CD1c-positive myeloid dendritic cell (primary cell): Measurements from ENCODE around the gene GPR26.

Experiments
- DNase-seq: peaks from one replicate; pipeline ENCODE4 v3.0.0-alpha.2; 2016; ENCODE audit errors: extremely low spot score

The GPR26 gene, protein sequence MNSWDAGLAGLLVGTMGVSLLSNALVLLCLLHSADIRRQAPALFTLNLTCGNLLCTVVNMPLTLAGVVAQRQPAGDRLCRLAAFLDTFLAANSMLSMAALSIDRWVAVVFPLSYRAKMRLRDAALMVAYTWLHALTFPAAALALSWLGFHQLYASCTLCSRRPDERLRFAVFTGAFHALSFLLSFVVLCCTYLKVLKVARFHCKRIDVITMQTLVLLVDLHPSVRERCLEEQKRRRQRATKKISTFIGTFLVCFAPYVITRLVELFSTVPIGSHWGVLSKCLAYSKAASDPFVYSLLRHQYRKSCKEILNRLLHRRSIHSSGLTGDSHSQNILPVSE

DNA sequence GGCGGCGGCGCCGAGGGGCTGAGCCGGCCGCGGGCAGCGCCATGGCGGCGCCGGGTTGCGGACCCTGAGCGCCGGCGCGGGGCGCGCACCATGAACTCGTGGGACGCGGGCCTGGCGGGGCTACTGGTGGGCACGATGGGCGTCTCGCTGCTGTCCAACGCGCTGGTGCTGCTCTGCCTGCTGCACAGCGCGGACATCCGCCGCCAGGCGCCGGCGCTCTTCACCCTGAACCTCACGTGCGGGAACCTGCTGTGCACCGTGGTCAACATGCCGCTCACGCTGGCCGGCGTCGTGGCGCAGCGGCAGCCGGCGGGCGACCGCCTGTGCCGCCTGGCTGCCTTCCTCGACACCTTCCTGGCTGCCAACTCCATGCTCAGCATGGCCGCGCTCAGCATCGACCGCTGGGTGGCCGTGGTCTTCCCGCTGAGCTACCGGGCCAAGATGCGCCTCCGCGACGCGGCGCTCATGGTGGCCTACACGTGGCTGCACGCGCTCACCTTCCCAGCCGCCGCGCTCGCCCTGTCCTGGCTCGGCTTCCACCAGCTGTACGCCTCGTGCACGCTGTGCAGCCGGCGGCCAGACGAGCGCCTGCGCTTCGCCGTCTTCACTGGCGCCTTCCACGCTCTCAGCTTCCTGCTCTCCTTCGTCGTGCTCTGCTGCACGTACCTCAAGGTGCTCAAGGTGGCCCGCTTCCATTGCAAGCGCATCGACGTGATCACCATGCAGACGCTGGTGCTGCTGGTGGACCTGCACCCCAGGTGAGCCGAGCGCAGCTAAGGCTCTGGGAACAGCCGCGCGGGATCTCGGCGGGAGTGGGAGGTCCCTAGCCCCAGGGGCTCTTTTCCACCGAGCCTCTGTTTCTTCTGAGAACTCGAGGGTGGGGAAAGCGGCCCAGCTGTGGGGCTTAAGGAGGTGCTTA is at the start of gene GPR26:
Gene GPR26 (plus strand): TSS at position 38 of the 919 bp plus-strand sequence. CDS start 53 bp downstream, at position 91.
- DNase-seq, result no peak

- no peak for DNase-seq
These were observed 47.9 kb upstream of the GPR26 start for GRCh38 chr10:123618224-123618623.

GRCh38 chr10:123619067-123619855 is 46.9 kb upstream of the GPR26 start:
- DNase-seq, result no peak

- no peak for DNase-seq
These were observed 45.5 kb upstream of the GPR26 start for GRCh38 chr10:123620621-123621020.

DNA sequence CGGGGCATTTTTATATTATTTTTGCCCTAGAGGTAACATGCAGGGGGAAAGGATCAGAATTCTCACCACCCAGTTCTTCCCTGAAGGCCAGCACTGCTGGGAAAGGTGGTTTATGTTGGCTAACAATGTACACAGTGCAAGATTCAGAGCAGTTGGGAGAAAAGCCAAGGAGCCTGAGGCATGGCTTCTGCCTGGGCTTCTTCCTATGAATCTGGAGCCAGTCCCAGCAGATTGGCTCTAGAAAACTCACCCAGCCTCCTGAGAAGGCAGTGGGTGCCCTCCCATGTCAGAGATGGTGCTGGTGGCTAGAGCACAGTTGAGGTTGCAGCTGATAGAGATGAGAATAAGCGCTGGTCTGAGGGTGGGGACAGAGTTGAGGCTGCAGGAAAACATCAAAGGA is 44.7 kb upstream of the GPR26 start:
- DNase-seq, result no peak

- DNase-seq, result no peak
These were observed 44.2 kb upstream of the GPR26 start for GRCh38 chr10:123621916-123622315.

DNA sequence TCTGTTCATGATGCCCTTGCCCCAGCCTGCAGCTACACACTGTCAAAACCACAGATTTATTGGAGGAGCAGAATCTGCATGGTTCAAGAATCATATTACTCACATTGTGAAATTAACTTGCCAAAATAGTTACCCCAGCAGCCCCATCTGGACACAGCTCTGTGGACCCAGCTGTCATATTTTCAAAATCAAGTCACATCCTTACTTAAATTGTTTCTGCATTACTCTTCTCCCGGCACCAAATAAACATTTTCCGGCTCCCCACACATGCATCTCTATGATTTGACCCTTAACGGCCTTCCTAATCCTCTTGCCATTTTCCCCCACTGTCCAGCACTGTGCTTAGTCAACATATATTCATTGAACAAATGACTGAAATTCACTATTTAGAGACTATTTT is 43.8 kb upstream of the GPR26 start:
- DNase-seq, result no peak

DNA sequence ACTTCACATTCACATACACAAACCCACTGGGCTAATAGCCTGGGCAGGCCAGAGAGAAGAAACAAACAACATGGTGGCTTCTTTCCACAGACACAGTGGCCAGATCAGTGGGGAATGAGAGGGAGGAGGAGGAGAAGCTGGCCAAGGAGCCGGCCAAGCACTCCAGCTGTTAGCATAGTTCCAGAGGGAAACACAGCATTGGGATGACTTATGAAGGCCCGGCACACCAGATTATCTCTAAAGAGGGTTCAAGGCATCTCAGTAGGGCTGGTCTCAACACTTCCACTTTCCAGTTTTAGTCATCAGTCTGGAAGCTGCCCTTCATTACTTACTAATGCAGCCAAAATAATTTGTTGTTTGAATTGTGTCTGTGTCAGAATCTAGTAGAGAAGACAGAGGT is 42.1 kb upstream of the GPR26 start:
- DNase-seq, result no peak

DNA sequence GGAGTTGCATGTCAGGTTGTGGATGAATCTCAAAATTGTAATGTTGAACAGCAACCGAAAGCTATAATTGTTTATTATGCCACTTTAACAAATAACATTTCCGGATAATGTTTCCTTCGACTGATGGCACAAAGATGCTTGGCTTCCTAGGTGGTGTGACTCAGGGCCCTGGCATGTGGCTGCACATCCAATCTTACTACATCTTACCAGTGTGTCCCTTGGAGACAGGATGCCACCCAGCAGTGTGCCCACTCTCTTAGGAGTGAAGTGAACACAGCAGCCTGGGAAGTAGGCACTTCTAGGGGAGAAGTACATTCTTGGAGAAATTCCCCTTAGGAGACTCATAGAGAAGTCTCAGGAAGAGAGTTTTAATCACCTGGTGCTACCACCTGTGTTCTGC is 33.0 kb upstream of the GPR26 start:
- DNase-seq, result no peak

DNA sequence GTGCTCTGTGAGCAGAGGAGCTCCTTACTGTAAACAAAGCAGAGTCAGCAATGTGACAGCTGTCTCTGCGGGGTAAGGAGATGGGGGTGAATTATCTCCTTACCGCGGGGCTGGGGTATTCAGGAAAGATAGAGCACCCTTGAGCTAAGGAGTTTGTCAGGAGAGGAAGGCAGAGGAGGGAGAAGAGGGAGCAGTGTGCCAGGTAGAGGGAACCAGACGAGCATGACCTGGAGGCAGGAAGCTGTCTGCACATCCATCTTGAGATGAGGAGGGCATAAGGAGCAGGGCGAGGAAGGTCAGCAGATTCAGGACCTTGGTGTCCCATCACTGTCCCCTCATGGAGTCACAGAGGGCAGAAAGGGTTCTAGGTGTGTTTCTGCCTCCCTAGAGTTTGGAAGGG is 32.5 kb upstream of the GPR26 start:
- no peak for DNase-seq

- DNase-seq, result no peak
These were observed 31.9 kb upstream of the GPR26 start for GRCh38 chr10:123634221-123634620.

DNA sequence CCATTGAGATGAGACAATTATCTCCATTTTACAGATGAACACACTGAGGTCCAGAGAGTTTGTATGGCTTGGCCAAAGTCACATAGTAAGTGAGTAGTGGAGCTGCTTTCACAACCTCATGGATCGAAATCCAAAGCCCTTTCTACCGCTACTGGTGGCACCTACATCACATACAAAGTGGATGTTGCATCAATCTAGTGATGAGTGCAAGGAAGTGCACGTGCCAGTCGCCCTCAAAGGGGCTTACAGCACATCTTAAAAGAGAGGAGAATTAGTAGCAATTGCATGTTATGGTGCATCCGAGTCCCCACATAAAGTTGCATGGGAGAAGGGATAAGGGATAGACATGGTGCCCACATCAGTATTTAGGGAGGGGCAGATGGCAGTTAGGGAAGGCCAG is 31.0 kb upstream of the GPR26 start:
- DNase-seq, result no peak

- DNase-seq, result no peak
These were observed 30.4 kb upstream of the GPR26 start for GRCh38 chr10:123635745-123636144.

DNA sequence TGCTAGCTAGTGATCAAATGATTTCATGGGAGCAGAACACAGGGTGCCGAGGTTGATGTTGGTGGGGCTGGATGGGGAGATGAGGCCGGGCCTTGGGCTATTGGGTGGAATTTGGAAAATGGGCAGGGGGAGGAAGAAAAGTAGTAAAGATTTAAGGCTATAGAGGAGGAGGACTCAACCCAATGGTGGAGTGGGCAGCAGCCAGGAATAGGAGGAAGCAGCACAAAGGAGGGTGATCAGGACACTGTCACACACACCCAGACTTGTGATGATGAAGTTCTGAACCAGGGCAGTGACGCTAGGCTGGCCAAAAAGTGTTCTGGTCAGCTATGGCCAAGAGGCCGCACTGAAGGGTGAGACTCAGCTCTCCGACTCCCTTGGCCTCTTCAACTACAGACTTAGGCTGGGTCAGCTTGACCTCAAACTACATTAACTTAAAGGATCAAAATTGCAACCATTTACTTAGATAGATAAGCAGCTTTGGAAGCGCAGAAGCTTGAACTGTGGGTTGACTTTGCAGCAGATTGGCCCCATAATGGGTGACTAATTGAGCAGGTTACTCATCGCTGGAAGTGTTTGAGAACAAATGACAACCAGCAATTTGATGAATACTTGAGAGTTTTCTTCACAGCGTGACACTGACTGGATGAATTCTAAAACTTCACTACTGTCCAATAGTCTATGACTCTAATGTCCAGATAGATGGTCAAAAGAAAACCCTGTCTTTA is 29.4 kb upstream of the GPR26 start:
- DNase-seq, result no peak

GRCh38 chr10:123637326-123637880 is 28.8 kb upstream of the GPR26 start:
- no peak for DNase-seq

GRCh38 chr10:123639131-123639530 is 27.0 kb upstream of the GPR26 start:
- no peak for DNase-seq

- no peak for DNase-seq
These were observed 26.1 kb upstream of the GPR26 start for GRCh38 chr10:123640016-123640535.

- DNase-seq, result no peak
These were observed 23.9 kb upstream of the GPR26 start for GRCh38 chr10:123642293-123642692.

- DNase-seq, result no peak
These were observed 23.5 kb upstream of the GPR26 start for GRCh38 chr10:123642697-123643096.

- no peak for DNase-seq
These were observed 22.8 kb upstream of the GPR26 start for GRCh38 chr10:123643315-123643714.

DNA sequence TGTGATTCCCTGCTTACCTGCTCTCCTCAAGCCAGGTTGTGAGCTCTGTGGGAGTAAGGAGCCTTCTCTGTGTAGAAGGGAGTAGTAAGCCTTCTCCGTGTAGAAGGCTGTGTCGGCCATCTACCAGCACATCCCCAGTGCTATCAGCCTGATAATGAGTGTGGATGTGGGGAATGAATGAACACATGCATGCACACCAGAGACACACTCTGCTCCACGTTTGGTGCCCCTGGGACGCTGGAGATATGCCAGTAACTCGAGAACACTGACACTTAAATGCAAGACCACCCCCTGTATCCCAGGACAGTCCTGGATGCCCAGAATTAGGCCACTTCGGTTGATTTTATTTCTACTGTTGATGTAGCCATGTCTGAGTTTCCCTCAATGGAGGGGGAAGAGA is 21.1 kb upstream of the GPR26 start:
- no peak for DNase-seq
